Measurements from ENCODE around the gene VTN.

GRCh38 chr17:28372945-28373274 is 2.8 kb upstream of the VTN start:
- TF ChIP-seq CTCF (conservative IDR thresholded peaks at IDR 0.05 in 1 of 2, IDR thresholded peaks at IDR 0.05 in 1 of 2; ENCODE audit: low read depth in 1 of 2, low read length in 2 of 2), result no peak
- no peak for TF ChIP-seq EZH2 (IDR thresholded peaks at IDR 0.05; ENCODE audit: low read length, missing control alignments)

Measured in fibroblast of lung (primary cell).